ENCODE results near the gene FOXD4.
A peak's percentile ranks its signal among the peaks of the same experiment; 100 is the strongest.
"Not testable (repeated sequence)": the region's sequence is repeated elsewhere in the genome, so short reads cannot be mapped to it uniquely, and the experiment has no call there.

Gene FOXD4

DNA sequence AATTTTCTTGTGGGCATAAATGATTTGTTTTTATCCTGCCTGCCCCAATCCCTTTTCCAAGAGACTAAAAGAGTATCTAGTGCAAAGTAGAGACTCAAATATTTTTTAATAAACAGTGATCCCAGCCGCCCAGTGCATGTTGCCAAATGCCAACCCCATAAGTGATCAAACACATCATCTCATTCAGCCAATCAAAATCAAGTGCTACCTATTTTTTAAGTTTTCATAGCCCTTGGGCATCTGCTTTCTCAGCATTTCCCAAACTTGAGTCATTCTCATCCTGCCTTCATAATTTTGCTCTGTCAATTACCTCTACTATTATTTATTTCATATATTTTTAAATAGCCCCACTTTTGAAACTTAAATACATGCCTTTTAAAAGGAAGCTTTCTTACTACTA lies 27.4 kb downstream of the FOXD4 start:
- DNase-seq: not testable (repeated sequence)

DNA sequence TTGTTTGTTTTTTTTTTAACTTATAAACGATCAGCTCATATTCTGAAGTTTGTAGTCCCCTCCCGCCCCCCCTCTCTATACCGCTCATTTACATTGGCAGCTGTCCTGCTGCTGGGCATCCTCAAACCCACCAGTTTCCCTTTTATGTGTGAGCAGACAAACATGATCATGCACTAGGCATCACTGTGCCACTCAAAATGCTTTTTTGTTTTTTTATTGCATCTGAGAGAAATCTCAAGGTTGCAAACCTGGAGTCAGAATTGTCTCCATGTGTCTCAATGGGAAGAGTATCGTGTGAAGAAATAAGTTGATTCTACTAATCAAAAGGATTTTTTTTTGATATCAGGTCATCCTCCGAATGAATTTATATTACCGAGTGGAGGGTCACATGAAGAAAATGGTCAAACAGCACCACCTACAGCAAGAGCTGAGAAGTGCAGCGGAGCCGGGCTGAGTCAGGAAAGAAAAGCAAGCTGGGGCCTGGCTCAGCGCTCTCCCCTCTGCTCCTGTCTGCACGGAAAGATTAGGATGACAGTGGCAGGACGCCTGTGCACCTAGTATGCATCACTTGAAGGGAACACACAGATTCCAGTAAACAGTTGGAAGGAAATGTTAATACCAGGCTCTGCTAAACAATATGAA lies 29.7 kb downstream of the FOXD4 start:
- DNase-seq: not testable (repeated sequence)

DNA sequence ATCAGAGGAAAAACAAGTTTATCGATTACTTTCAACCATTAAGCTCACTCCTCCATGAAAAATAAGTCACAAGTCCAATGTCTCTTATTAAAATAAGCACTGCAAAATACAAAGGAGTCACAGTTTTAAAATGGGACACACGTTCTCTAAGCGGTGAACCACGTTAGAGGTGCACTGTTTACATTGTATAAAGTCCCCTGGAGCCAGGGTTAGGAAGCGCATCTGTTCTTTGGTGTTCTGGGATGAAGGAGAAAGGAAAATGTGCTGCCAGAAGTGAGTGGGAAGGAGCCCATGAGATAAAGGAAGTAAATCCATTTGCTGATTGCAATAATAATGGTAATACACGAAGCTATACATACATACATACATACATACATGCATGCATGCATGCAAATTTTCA lies 30.4 kb downstream of the FOXD4 start:
- DNase-seq: not testable (repeated sequence)

- not testable (repeated sequence) for DNase-seq
Observed at GRCh38 chr9:87105-87504, 31.1 kb downstream of the FOXD4 start.

GRCh38 chr9:86697-87096 lies 31.5 kb downstream of the FOXD4 start:
- not testable (repeated sequence) for DNase-seq

- DNase-seq: not testable (repeated sequence)
Observed at GRCh38 chr9:82932-83689, 35.1 kb downstream of the FOXD4 start.

GRCh38 chr9:78333-78732 lies 39.9 kb downstream of the FOXD4 start:
- DNase-seq: not testable (repeated sequence)

DNA sequence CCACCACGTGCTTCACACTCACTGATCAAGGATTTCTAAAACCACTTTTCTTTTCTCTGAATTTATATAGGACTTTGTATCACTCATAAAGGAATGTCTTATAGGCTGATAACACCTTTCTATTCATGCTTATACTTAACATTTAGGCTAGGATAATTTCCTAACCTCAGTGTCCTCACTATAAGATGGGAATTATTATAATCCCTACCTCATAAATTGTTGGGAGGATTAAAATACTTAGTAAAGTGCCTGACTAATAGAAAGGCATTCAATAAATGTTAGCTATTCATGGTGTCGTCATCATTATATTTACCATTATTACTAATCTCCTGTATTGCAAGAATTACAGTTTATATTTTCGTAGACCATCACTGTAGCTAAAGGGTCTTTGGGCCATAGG lies 41.8 kb downstream of the FOXD4 start:
- not testable (repeated sequence) for DNase-seq

GRCh38 chr9:73900-74525 lies 44.2 kb downstream of the FOXD4 start:
- DNase-seq: not testable (repeated sequence)

DNA sequence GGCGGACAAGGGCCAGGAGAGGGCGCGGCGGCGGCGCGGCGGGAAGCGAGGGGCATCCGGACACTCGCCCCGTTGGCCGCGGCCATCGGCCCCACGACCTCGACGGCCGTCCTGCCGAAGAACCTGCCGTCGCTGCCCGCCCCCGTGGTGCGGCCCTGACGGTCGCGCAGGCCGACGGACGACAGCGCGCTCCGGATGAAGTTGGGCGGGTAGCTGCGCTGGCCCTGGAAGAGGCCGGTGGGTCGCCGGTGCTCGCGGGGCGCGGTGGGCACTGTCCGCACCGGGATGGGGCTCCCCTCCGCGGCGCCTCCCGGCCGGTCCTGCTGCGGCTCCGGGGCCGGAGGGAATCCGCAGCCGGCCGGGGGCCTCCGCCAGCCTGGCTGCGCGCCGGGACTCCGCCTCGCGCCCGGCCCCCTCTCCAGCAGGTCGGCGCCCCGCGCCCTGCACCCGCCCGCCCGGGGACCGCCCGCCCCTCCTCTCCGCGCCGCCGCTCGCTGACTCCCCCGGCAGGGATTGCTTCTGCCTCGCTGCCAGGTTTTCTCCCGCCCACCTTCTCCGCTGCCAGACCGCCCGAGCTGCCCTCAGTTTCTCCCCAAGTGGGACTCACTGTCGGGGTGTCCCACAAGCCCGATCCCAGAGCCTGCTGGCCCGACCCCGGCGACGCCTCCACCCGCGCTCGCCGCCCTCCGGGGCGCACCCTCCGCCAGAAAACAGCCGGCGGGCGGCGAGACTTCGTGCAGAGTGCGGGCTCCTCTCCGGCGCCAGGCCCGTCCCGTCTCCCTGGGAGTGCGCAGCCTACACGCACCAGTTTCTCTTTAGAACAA lies 44.9 kb downstream of the FOXD4 start:
- peak; percentile 26 for DNase-seq
